GM19238 (cell line): ENCODE measurements around the gene ZNF112.

Experiments used
- DNase-seq: peaks from one replicate; pipeline ENCODE4 v3.0.0; 2011; ENCODE audit warnings: low spot score; ENCODE audit not compliant: insufficient read length

The ZNF112 gene

GRCh38 chr19:44282846-44283245, 73.6 kb downstream of the ZNF112 start:
- DNase-seq, result no peak

GRCh38 chr19:44280916-44281315, 75.6 kb downstream of the ZNF112 start:
- no peak for DNase-seq

DNA sequence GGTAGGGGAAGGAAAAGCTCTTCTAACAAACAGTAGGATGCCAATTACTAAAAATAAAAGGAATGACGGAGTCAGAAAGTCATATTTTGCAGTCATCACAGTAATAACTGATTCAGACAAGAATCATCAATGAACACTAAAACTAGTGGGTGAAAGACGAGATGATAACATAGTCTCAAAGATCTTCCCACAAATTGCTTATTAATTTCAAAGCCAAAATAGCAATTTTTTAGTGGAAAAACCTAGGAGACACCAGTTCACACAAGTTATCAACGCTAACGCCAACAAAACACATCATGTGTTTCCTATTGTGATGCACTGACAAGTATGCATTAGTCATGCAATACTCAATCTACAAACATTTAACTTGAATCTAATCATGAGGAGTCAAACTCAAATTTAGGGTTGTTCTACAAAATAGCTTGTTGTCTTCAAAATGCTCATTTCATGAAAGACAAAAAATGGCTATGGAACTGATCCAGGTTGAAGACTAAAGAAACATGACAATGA, 78.2 kb downstream of the ZNF112 start:
- DNase-seq, result no peak

DNA sequence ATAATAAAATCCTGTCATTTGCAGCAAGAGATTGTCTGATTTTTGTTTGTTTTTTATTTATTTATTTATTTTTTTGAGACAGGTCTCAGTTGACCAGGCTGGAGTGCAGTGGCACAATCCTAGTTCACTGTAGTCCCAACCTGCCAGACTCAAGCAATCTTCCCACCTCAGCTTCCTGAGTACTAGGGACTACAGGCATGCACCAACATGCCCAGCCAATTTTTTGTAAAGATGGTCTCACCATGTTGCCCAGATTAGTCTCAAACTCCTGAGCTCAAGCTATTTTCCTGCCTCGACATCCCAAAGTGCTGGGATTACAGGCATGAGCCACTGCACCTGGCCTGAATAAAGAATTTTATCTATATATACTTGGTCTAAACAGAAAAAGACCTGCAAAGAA, 79.1 kb downstream of the ZNF112 start:
- no peak for DNase-seq
